Prostate gland (tissue), 2 donors: ENCODE results near the gene ABLIM1. TPM values are rescaled to one million over a fixed set of nuclear protein-coding genes. Genes with fewer than 3 reads are reported as not detected.

Experiments used
- DNase-seq: peaks from one replicate; pipeline ENCODE4 v3.0.0-alpha.2; 2019; ENCODE audit warnings: low spot score
- H3K27ac ChIP-seq, 2 donors: fragments of 200-600 bp; sonication (generic); 2 replicates each; pipeline ENCODE4 v1.5.1; 2017 to 2019
- H3K27me3 ChIP-seq: fragments of 200-600 bp; sonication (generic); replicated peaks from 2 replicates; pipeline ENCODE4 v1.5.1; 2019; ENCODE audit not compliant: insufficient read depth
- H3K36me3 ChIP-seq, 2 donors: fragments of 200-600 bp; sonication (generic); 1 replicate in 1 of 2; 2 replicates in 1 of 2; pipeline versions ENCODE4 v1.5.1 to v1.8.1; 2017 to 2019
- H3K4me1 ChIP-seq: fragments of 200-600 bp; sonication (generic); replicated peaks from 2 replicates; pipeline ENCODE4 v1.5.1; 2019
- H3K4me3 ChIP-seq, 2 donors: fragments of 200-600 bp; sonication (generic); 2 replicates each; pipeline ENCODE4 v1.5.1; 2017 to 2019
- H3K9me3 ChIP-seq: fragments of 200-600 bp; sonication (generic); 2 replicates; pipeline ENCODE4 v1.5.1; 2017
- POLR2A ChIP-seq: fragments of 450-650 bp; IDR thresholded peaks from one replicate; pipeline ENCODE4 v1.6.1; 2016; ENCODE audit warnings: antibody characterized with exemption, mild to moderate bottlenecking
- POLR2AphosphoS5 ChIP-seq: sonication (generic); formaldehyde crosslinking; IDR thresholded peaks from one replicate; pipeline ENCODE4 v1.6.1; 2017; ENCODE audit warnings: antibody characterized with exemption
- WGBS: methylation state at CpG from one replicate; pipeline ENCODE4 v1.1.5; 2018; 5-methylcytosine and 5-hydroxymethylcytosine counted together
- intact Hi-C: fragments of 100-400 bp; cut with DNase I; formaldehyde crosslinking; loops from one replicate; pipeline ENCODE4 v1.14.2; 2022
- total RNA-seq, 2 donors: library from RNA; depleted of rRNA; stranded (reverse); fragments of >200 nt; gene quantifications; one replicate each; pipeline ENCODE4 v1.1.0, GENCODE V29; 2016
- TF ChIP-seq, protein P1 (sequence below), 4 experiments: fragments of 200-600 bp in 2 of 4; fragments of 450-650 bp in 2 of 4; sonication (generic) in 2 of 4; IDR thresholded peaks; 1 replicate in 3 of 4; 2 replicates in 1 of 4; pipeline ENCODE4 v1.5.1; 2016 to 2019; ENCODE audit warnings: antibody characterized with exemption in 4 of 4, mild to moderate bottlenecking in 2 of 4, moderate library complexity in 2 of 4

ABLIM1 gene
- total RNA-seq, 2 donors from 2014 or later, result 43.9 to 138 TPM

DNA sequence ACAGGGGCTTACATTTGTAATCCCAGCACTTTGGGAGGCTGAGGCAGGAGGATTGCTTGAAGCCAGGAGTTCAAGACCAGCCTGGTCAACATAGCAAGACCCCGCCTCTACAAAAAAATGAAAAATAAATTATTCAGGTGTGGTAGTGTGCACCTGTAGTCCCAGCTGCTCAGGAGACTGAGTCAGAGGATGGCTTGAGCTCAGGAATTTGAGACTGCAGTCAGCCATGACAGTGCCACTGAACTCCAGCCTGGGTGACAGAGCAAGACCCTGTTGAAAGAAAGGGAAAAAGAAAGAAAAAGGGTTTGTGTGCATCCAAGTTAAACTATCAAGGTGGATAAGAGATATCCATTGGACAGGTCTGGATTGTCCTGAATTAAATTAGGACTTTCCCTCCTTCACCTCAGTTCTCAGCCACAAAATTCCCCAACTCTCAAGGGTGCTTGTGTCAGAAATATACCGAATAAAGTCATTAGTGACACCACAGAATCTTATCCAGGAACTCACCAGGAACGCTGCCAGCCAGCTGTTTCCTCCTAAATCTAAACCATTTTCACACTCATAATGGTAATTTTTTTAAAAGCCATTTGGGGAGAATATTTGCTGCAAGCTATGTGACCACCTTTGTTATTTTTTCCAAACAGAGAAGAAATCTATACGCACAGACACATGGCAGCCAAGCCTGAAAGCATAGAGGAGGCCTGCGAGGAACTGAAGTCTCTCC, 265.8 kb downstream of the ABLIM1 start:
- H3K36me3 ChIP-seq, result no peaks in the 10 kb centered on the region
- H3K4me1 ChIP-seq, result no peaks in the 10 kb centered on the region
- 74% methylated on average over 5 of the region's 5 CpGs for WGBS
- intact Hi-C loops, result no loop called here
- TF ChIP-seq POLR2AphosphoS5, result no peak
- no peak for TF ChIP-seq POLR2A
- TF ChIP-seq, protein P1, sequence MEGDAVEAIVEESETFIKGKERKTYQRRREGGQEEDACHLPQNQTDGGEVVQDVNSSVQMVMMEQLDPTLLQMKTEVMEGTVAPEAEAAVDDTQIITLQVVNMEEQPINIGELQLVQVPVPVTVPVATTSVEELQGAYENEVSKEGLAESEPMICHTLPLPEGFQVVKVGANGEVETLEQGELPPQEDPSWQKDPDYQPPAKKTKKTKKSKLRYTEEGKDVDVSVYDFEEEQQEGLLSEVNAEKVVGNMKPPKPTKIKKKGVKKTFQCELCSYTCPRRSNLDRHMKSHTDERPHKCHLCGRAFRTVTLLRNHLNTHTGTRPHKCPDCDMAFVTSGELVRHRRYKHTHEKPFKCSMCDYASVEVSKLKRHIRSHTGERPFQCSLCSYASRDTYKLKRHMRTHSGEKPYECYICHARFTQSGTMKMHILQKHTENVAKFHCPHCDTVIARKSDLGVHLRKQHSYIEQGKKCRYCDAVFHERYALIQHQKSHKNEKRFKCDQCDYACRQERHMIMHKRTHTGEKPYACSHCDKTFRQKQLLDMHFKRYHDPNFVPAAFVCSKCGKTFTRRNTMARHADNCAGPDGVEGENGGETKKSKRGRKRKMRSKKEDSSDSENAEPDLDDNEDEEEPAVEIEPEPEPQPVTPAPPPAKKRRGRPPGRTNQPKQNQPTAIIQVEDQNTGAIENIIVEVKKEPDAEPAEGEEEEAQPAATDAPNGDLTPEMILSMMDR (IDR thresholded peaks at IDR 0.05), result no peak
- DNase-seq, result no peak
- H3K27me3 ChIP-seq, result no peaks in the 10 kb centered on the region
- H3K4me3 ChIP-seq, result no peak overlapping the region
- no peak overlapping the region for H3K27ac ChIP-seq
- no peaks in the 10 kb centered on the region for H3K9me3 ChIP-seq

DNA sequence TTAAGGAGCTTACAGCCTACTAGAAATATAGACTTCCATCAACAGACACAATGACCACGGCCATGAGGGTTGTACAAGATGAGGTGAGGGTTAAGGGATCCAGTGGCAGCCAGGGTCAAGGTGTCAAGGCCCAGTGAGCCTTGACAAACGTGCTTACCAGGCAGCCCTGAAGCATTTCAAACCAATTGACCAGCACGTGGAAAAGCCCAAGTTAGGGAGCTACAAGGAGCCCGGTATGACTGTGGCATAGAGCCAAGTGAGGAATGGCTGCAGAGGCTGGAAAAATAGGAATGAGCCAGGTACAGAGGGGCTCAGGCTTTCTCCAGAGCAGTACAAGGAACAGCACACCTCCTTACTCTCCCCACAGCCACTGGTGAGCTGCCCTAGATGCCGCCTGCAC, 266.5 kb downstream of the ABLIM1 start:
- H3K9me3 ChIP-seq, result no peaks in the 10 kb centered on the region
- 91% methylated on average over 5 of the region's 5 CpGs for WGBS
- H3K4me3 ChIP-seq, result no peak overlapping the region
- no peak for TF ChIP-seq POLR2A
- TF ChIP-seq POLR2AphosphoS5, result no peak
- TF ChIP-seq, protein P1 (IDR thresholded peaks at IDR 0.05), result no peak
- intact Hi-C loops, result no loop called here
- H3K27ac ChIP-seq, result no peak overlapping the region
- H3K27me3 ChIP-seq, result no peaks in the 10 kb centered on the region
- no peak for DNase-seq
- H3K4me1 ChIP-seq, result no peaks in the 10 kb centered on the region
- no peaks in the 10 kb centered on the region for H3K36me3 ChIP-seq

DNA sequence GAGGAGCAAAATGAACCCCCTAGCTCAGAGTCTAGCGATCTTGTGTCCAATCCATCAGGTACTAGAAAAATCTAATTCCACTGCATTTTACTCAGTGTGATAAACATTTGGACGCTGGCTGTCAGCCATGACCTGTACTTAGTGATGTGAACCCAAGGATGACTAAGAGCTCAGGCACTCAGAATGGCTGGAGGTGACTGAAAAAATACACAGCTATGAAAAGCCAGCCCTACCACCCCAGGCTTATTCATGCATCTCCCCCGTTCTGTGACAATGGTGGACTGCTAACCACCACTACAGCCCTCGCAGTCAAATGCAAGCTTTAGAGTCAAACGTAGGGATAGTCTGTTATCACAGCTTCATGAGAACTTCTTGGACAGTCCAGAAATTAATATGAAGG, 268.6 kb downstream of the ABLIM1 start:
- H3K4me3 ChIP-seq, result no peak overlapping the region
- intact Hi-C loops, result no loop called here
- 77% methylated on average over 5 of the region's 5 CpGs for WGBS
- H3K9me3 ChIP-seq, result no peaks in the 10 kb centered on the region
- no peak for DNase-seq
- TF ChIP-seq, protein P1 (IDR thresholded peaks at IDR 0.05), result no peak
- TF ChIP-seq POLR2A (no peak), POLR2AphosphoS5 (no peak)
- no peaks in the 10 kb centered on the region for H3K4me1 ChIP-seq
- no peak overlapping the region for H3K27ac ChIP-seq
- no peaks in the 10 kb centered on the region for H3K36me3 ChIP-seq
- no peaks in the 10 kb centered on the region for H3K27me3 ChIP-seq

DNA sequence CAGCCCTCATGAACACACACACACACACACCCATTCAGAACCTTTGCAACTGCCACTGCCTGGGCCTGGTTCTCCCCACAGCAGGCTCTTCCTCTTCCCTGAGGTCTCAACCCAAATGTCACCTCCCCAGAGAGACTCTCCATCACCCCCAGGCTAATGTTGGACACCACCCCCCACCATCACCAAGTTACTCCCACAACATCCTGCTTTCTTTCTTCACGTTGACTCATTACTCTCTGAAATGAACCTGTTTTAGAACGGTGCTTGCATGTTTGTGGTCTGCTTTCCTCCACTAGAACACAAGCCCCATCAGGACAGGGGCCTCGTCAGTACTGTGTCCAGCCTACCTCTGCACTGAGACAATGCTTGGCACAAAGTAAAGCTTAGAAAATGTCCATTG, 269.8 kb downstream of the ABLIM1 start:
- Histone ChIP-seq H3K4me3 (no peak overlapping the region), H3K36me3 (no peaks in the 10 kb centered on the region), H3K27ac (no peak overlapping the region), H3K9me3 (no peaks in the 10 kb centered on the region), H3K27me3 (no peaks in the 10 kb centered on the region), H3K4me1 (no peaks in the 10 kb centered on the region)
- WGBS, result 70% methylated on average over 3 of the region's 3 CpGs
- TF ChIP-seq POLR2AphosphoS5 (no peak), POLR2A (no peak)
- TF ChIP-seq, protein P1 (IDR thresholded peaks at IDR 0.05), result no peak
- intact Hi-C loops, result no loop called here
- no peak for DNase-seq

DNA sequence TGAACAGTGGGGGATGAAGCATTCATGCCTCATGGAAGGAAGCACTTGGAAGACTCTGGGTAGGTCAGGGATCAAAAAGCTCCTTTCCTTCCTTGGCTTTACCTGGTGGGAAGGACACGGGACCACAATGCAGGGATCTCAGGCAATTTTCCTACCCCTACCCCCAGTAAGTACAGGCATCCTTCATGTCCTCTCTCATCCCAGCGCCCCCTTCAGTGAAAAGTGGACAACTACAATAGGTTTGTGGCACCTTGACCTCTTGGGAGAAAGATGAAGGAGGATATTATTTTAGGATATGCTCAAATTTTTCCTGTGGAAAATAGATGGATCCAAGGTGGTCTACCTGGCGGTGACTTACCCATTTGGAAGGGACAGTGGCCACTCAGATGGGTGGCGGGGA, 270.3 kb downstream of the ABLIM1 start:
- 86% methylated on average over 4 of the region's 4 CpGs for WGBS
- H3K27ac ChIP-seq, result no peak overlapping the region
- TF ChIP-seq POLR2AphosphoS5 (no peak), POLR2A (no peak)
- TF ChIP-seq, protein P1 (IDR thresholded peaks at IDR 0.05), result no peak
- no peaks in the 10 kb centered on the region for H3K4me1 ChIP-seq
- no peaks in the 10 kb centered on the region for H3K36me3 ChIP-seq
- no peak overlapping the region for H3K4me3 ChIP-seq
- H3K9me3 ChIP-seq, result no peaks in the 10 kb centered on the region
- no peak for DNase-seq
- intact Hi-C loops, result no loop called here
- no peaks in the 10 kb centered on the region for H3K27me3 ChIP-seq
